WTC11 (cell line): ENCODE data around the gene LARP1. TPM values are rescaled to one million over a fixed set of nuclear protein-coding genes. Genes with fewer than 3 reads are reported as not detected.

Experiments used
- ATAC-seq: fragments of 200-7000 bp; cut with Tn5 transposase; 2 replicates; pipeline ENCODE4 v1.10.0; 2021; ENCODE audit warnings: mild to moderate bottlenecking, moderate library complexity
- CTCF ChIA-PET: fragments of 300-600 bp; sonication (Branson Sonifier 250); formaldehyde crosslinking; loops from one replicate; lab custom pipeline; 2021; ENCODE audit warnings: antibody characterized with exemption; lab: Charles Lee
- POLR2A ChIA-PET: fragments of 350-600 bp; sonication (Branson Sonifier 250); formaldehyde crosslinking; loops from one replicate; lab custom pipeline; 2021; ENCODE audit warnings: antibody characterized with exemption; lab: Charles Lee
- DNase-seq: peaks from one replicate; pipeline ENCODE4 v3.0.0; 2021; ENCODE audit warnings: low spot score
- H3K27ac Mint-ChIP-seq: 2 replicates; pipeline ENCODE4 v1.8.0; 2021; ENCODE audit warnings: mixed read lengths
- H3K27me3 Mint-ChIP-seq: 2 replicates; pipeline ENCODE4 v1.8.0; 2021; ENCODE audit warnings: low read depth, mild to moderate bottlenecking, moderate library complexity, mixed read lengths
- H3K36me3 Mint-ChIP-seq: 2 replicates; pipeline ENCODE4 v1.8.0; 2021; ENCODE audit warnings: mixed read lengths
- H3K4me1 Mint-ChIP-seq: 2 replicates; pipeline ENCODE4 v1.8.0; 2022; ENCODE audit warnings: mixed read lengths
- H3K4me3 Mint-ChIP-seq: 2 replicates; pipeline ENCODE4 v1.8.0; 2021; ENCODE audit warnings: mild to moderate bottlenecking, moderate library complexity, mixed read lengths
- H3K9me3 Mint-ChIP-seq: 2 replicates; pipeline ENCODE4 v1.8.0; 2021; ENCODE audit warnings: mixed read lengths
- E2F4 ChIP-seq: sonication (generic); formaldehyde crosslinking; IDR thresholded peaks from 2 replicates; pipeline ENCODE4 v1.8.1; 2022; ENCODE audit warnings: low read depth, mild to moderate bottlenecking, moderate library complexity, missing genetic modification reagents, borderline replicate concordance
- FOXP4 ChIP-seq: sonication (generic); formaldehyde crosslinking; IDR thresholded peaks from 2 replicates; pipeline ENCODE4 v1.8.0; 2022; ENCODE audit warnings: mild to moderate bottlenecking, missing genetic modification reagents
- HMGXB4 ChIP-seq: sonication (generic); formaldehyde crosslinking; IDR thresholded peaks from 2 replicates; pipeline ENCODE4 v1.8.1; 2023; ENCODE audit warnings: mild to moderate bottlenecking, moderate library complexity, missing genetic modification reagents
- IRF1 ChIP-seq: sonication (generic); formaldehyde crosslinking; IDR thresholded peaks from 2 replicates; pipeline ENCODE4 v1.8.0; 2023; ENCODE audit warnings: missing genetic modification reagents
- NFATC4 ChIP-seq: fragments of 250-450 bp; sonication (Bioruptor Pico); IDR thresholded peaks from 2 replicates; pipeline ENCODE4 v1.9.0; 2021; ENCODE audit warnings: mild to moderate bottlenecking
- PRRX2 ChIP-seq: fragments of 250-450 bp; sonication (Bioruptor Pico); IDR thresholded peaks from 2 replicates; pipeline ENCODE4 v1.8.0; 2021; ENCODE audit warnings: mild to moderate bottlenecking
- SP1 ChIP-seq: sonication (generic); formaldehyde crosslinking; conservative IDR thresholded peaks from 2 replicates; pipeline ENCODE4 v1.8.1; 2022; ENCODE audit warnings: missing genetic modification reagents
- ZMAT4 ChIP-seq: fragments of 250-450 bp; sonication (Bioruptor Pico); IDR thresholded peaks from 2 replicates; pipeline ENCODE4 v1.9.0; 2021; ENCODE audit warnings: mild to moderate bottlenecking
- ZNF219 ChIP-seq: sonication (generic); formaldehyde crosslinking; IDR thresholded peaks from 2 replicates; pipeline ENCODE4 v1.8.0; 2023; ENCODE audit warnings: missing genetic modification reagents, mild to moderate bottlenecking, borderline replicate concordance
- ZNF671 ChIP-seq: fragments of 250-450 bp; sonication (Bioruptor Pico); IDR thresholded peaks from 2 replicates; pipeline ENCODE4 v1.8.0; 2021; ENCODE audit warnings: mild to moderate bottlenecking
- total RNA-seq: library from RNA; stranded (reverse); gene quantifications from 3 replicates; pipeline ENCODE4 v1.2.3, GENCODE V29; 2021
- TF ChIP-seq, protein P1 (sequence below): sonication (generic); formaldehyde crosslinking; IDR thresholded peaks from 2 replicates; pipeline ENCODE4 v1.8.1; 2022; ENCODE audit warnings: low read depth, missing genetic modification reagents, borderline replicate concordance
- TF ChIP-seq, protein P2 (sequence below): sonication (generic); formaldehyde crosslinking; IDR thresholded peaks from 2 replicates; pipeline ENCODE4 v1.8.1; 2023; ENCODE audit warnings: mild to moderate bottlenecking, missing genetic modification reagents, borderline replicate concordance
- TF ChIP-seq, protein P3 (sequence below): fragments of 200-600 bp; IDR thresholded peaks from 2 replicates; pipeline ENCODE4 v1.8.0; 2022; ENCODE audit warnings: antibody characterized with exemption
- TF ChIP-seq, protein P4 (sequence below): sonication (generic); formaldehyde crosslinking; conservative IDR thresholded peaks from 2 replicates; pipeline ENCODE4 v1.8.1; 2023; ENCODE audit warnings: mild to moderate bottlenecking, low read depth, missing genetic modification reagents, moderate library complexity
- TF ChIP-seq, protein P5 (sequence below): sonication (generic); formaldehyde crosslinking; IDR thresholded peaks from 2 replicates; pipeline ENCODE4 v1.8.0; 2023; ENCODE audit warnings: mild to moderate bottlenecking, missing genetic modification reagents

The LARP1 gene
- total RNA-seq, 1 experiment from 2014 or later, result 406 TPM

DNA sequence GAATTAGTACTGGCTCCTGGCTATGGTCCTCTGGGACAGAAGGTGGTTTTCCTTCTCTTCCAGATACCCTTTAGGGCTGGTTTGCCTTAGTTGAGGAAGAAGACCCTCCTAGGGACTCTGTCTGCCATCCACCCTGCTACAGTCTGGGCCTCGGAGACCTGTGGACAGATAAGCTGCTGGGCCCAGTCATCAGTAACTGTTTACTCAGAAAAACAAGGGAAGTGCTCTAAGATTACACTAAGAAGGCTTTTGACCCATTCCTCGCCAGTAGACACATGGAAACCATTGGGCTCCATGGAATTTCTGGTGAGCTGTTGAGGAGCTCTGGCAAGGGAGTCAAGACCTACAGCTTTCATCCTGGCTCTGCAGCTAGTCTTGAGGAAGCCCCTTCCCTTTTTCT, 31.2 kb downstream of the LARP1 start:
- TF ChIP-seq, protein P1, sequence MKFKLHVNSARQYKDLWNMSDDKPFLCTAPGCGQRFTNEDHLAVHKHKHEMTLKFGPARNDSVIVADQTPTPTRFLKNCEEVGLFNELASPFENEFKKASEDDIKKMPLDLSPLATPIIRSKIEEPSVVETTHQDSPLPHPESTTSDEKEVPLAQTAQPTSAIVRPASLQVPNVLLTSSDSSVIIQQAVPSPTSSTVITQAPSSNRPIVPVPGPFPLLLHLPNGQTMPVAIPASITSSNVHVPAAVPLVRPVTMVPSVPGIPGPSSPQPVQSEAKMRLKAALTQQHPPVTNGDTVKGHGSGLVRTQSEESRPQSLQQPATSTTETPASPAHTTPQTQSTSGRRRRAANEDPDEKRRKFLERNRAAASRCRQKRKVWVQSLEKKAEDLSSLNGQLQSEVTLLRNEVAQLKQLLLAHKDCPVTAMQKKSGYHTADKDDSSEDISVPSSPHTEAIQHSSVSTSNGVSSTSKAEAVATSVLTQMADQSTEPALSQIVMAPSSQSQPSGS (CRISPR knock-in tag), result no peak
- TF ChIP-seq PRRX2 (CRISPR knock-in tag) (no peak), ZNF219 (no peak), E2F4 (CRISPR knock-in tag) (no peak), ZNF671 (CRISPR knock-in tag) (no peak), IRF1 (CRISPR knock-in tag) (no peak), SP1 (CRISPR knock-in tag) (no peak), NFATC4 (CRISPR knock-in tag) (no peak), HMGXB4 (CRISPR knock-in tag) (no peak), ZMAT4 (CRISPR knock-in tag) (no peak), FOXP4 (CRISPR knock-in tag) (no peak)
- TF ChIP-seq, protein P2, sequence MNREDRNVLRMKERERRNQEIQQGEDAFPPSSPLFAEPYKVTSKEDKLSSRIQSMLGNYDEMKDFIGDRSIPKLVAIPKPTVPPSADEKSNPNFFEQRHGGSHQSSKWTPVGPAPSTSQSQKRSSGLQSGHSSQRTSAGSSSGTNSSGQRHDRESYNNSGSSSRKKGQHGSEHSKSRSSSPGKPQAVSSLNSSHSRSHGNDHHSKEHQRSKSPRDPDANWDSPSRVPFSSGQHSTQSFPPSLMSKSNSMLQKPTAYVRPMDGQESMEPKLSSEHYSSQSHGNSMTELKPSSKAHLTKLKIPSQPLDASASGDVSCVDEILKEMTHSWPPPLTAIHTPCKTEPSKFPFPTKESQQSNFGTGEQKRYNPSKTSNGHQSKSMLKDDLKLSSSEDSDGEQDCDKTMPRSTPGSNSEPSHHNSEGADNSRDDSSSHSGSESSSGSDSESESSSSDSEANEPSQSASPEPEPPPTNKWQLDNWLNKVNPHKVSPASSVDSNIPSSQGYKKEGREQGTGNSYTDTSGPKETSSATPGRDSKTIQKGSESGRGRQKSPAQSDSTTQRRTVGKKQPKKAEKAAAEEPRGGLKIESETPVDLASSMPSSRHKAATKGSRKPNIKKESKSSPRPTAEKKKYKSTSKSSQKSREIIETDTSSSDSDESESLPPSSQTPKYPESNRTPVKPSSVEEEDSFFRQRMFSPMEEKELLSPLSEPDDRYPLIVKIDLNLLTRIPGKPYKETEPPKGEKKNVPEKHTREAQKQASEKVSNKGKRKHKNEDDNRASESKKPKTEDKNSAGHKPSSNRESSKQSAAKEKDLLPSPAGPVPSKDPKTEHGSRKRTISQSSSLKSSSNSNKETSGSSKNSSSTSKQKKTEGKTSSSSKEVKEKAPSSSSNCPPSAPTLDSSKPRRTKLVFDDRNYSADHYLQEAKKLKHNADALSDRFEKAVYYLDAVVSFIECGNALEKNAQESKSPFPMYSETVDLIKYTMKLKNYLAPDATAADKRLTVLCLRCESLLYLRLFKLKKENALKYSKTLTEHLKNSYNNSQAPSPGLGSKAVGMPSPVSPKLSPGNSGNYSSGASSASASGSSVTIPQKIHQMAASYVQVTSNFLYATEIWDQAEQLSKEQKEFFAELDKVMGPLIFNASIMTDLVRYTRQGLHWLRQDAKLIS (CRISPR knock-in tag), result no peak
- TF ChIP-seq, protein P3, sequence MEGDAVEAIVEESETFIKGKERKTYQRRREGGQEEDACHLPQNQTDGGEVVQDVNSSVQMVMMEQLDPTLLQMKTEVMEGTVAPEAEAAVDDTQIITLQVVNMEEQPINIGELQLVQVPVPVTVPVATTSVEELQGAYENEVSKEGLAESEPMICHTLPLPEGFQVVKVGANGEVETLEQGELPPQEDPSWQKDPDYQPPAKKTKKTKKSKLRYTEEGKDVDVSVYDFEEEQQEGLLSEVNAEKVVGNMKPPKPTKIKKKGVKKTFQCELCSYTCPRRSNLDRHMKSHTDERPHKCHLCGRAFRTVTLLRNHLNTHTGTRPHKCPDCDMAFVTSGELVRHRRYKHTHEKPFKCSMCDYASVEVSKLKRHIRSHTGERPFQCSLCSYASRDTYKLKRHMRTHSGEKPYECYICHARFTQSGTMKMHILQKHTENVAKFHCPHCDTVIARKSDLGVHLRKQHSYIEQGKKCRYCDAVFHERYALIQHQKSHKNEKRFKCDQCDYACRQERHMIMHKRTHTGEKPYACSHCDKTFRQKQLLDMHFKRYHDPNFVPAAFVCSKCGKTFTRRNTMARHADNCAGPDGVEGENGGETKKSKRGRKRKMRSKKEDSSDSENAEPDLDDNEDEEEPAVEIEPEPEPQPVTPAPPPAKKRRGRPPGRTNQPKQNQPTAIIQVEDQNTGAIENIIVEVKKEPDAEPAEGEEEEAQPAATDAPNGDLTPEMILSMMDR, result no peak
- TF ChIP-seq, protein P4, sequence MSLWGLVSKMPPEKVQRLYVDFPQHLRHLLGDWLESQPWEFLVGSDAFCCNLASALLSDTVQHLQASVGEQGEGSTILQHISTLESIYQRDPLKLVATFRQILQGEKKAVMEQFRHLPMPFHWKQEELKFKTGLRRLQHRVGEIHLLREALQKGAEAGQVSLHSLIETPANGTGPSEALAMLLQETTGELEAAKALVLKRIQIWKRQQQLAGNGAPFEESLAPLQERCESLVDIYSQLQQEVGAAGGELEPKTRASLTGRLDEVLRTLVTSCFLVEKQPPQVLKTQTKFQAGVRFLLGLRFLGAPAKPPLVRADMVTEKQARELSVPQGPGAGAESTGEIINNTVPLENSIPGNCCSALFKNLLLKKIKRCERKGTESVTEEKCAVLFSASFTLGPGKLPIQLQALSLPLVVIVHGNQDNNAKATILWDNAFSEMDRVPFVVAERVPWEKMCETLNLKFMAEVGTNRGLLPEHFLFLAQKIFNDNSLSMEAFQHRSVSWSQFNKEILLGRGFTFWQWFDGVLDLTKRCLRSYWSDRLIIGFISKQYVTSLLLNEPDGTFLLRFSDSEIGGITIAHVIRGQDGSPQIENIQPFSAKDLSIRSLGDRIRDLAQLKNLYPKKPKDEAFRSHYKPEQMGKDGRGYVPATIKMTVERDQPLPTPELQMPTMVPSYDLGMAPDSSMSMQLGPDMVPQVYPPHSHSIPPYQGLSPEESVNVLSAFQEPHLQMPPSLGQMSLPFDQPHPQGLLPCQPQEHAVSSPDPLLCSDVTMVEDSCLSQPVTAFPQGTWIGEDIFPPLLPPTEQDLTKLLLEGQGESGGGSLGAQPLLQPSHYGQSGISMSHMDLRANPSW (CRISPR knock-in tag), result no peak
- TF ChIP-seq, protein P5, sequence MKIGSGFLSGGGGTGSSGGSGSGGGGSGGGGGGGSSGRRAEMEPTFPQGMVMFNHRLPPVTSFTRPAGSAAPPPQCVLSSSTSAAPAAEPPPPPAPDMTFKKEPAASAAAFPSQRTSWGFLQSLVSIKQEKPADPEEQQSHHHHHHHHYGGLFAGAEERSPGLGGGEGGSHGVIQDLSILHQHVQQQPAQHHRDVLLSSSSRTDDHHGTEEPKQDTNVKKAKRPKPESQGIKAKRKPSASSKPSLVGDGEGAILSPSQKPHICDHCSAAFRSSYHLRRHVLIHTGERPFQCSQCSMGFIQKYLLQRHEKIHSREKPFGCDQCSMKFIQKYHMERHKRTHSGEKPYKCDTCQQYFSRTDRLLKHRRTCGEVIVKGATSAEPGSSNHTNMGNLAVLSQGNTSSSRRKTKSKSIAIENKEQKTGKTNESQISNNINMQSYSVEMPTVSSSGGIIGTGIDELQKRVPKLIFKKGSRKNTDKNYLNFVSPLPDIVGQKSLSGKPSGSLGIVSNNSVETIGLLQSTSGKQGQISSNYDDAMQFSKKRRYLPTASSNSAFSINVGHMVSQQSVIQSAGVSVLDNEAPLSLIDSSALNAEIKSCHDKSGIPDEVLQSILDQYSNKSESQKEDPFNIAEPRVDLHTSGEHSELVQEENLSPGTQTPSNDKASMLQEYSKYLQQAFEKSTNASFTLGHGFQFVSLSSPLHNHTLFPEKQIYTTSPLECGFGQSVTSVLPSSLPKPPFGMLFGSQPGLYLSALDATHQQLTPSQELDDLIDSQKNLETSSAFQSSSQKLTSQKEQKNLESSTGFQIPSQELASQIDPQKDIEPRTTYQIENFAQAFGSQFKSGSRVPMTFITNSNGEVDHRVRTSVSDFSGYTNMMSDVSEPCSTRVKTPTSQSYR, result no peak
- CTCF ChIA-PET, result interaction anchor here (1.7 kb wide), 1 partner anchor 136 kb away, joined by 6 read pairs; no protein-coding TSS in a partner anchor
- Mint-ChIP-seq H3K36me3 (peaks cover 17% of the 10 kb centered on the region), H3K4me1 (peaks cover 68% of the 10 kb centered on the region), H3K27me3 (no peaks in the 10 kb centered on the region), H3K27ac (peak overlapping the region; percentile 71; the same call in 1 of the 2 replicates), H3K9me3 (no peaks in the 10 kb centered on the region), H3K4me3 (no peak overlapping the region)
- ATAC-seq (no peak), DNase-seq (no peak)
- POLR2A ChIA-PET, result no interaction called here
